Measurements from ENCODE around the gene KCNQ1.

- no peak for TF ChIP-seq CTCF (IDR thresholded peaks at IDR 0.05; ENCODE audit: borderline replicate concordance, extremely low read depth, low read length, poor library complexity, severe bottlenecking)
- no peak for TF ChIP-seq EZH2 (IDR thresholded peaks at IDR 0.05; ENCODE audit: borderline replicate concordance, low read depth, low read length, severe bottlenecking)
These were observed 432.7 kb downstream of the KCNQ1 start for GRCh38 chr11:2877474-2877873.
